ENCODE data around the gene LAPTM4A.
"Not testable (repeated sequence)": the region's sequence is repeated elsewhere in the genome, so short reads cannot be mapped to it uniquely, and the experiment has no call there.

Gene LAPTM4A

GRCh38 chr2:20048488-20049448, 2.7 kb downstream of the LAPTM4A start:
- Mint-ChIP-seq H3K9me3 (no peaks in the 10 kb centered on the region), H3K4me3 (peak overlapping the region; percentile 17), H3K4me1 (peaks cover 19% of the 10 kb centered on the region), H3K36me3 (no peaks in the 10 kb centered on the region), H3K27ac (no peak overlapping the region), H3K27me3 (no peaks in the 10 kb centered on the region)
- no peak for ATAC-seq

- not testable (repeated sequence) for H3K27me3 Mint-ChIP-seq, H3K36me3 Mint-ChIP-seq, H3K27ac Mint-ChIP-seq, H3K9me3 Mint-ChIP-seq, H3K4me3 Mint-ChIP-seq, ATAC-seq
- peaks cover 19% of the 10 kb centered on the region for H3K4me1 Mint-ChIP-seq
Measured at GRCh38 chr2:20045712-20046292, 5.6 kb downstream of the LAPTM4A start.

- H3K4me1 Mint-ChIP-seq: peaks cover 16% of the 10 kb centered on the region
- H3K27me3 Mint-ChIP-seq: no peaks in the 10 kb centered on the region
- ATAC-seq: no peak
- H3K4me3 Mint-ChIP-seq: no peak overlapping the region
- no peak overlapping the region for H3K27ac Mint-ChIP-seq
- no peaks in the 10 kb centered on the region for H3K9me3 Mint-ChIP-seq
- peaks cover 10% of the 10 kb centered on the region for H3K36me3 Mint-ChIP-seq
Measured at GRCh38 chr2:20044778-20045177, 6.7 kb downstream of the LAPTM4A start.

GRCh38 chr2:20042531-20042930, 8.9 kb downstream of the LAPTM4A start:
- no peak overlapping the region for H3K4me3 Mint-ChIP-seq
- H3K9me3 Mint-ChIP-seq: no peaks in the 10 kb centered on the region
- H3K27ac Mint-ChIP-seq: no peak overlapping the region
- no peaks in the 10 kb centered on the region for H3K27me3 Mint-ChIP-seq
- H3K4me1 Mint-ChIP-seq: peaks cover 8% of the 10 kb centered on the region
- peaks cover 21% of the 10 kb centered on the region for H3K36me3 Mint-ChIP-seq
- no peak for ATAC-seq

- H3K27me3 Mint-ChIP-seq: no peaks in the 10 kb centered on the region
- H3K9me3 Mint-ChIP-seq: no peaks in the 10 kb centered on the region
- H3K4me3 Mint-ChIP-seq: no peak overlapping the region
- peaks cover 38% of the 10 kb centered on the region for H3K36me3 Mint-ChIP-seq
- no peak for ATAC-seq
- H3K27ac Mint-ChIP-seq: no peak overlapping the region
- H3K4me1 Mint-ChIP-seq: peaks cover 23% of the 10 kb centered on the region
Measured at GRCh38 chr2:20040489-20041172, 10.8 kb downstream of the LAPTM4A start.

GRCh38 chr2:20037660-20038059, 13.8 kb downstream of the LAPTM4A start:
- no peak for ATAC-seq
- Mint-ChIP-seq H3K4me3 (no peak overlapping the region), H3K4me1 (peaks cover 23% of the 10 kb centered on the region), H3K27ac (no peak overlapping the region), H3K27me3 (no peaks in the 10 kb centered on the region), H3K9me3 (no peaks in the 10 kb centered on the region), H3K36me3 (peaks cover 67% of the 10 kb centered on the region)

- H3K9me3 Mint-ChIP-seq: no peaks in the 10 kb centered on the region
- ATAC-seq: no peak
- H3K4me1 Mint-ChIP-seq: peaks cover 23% of the 10 kb centered on the region
- peak overlapping the region; percentile 35 for H3K27ac Mint-ChIP-seq
- H3K36me3 Mint-ChIP-seq: peaks cover 82% of the 10 kb centered on the region
- no peak overlapping the region for H3K4me3 Mint-ChIP-seq
- no peaks in the 10 kb centered on the region for H3K27me3 Mint-ChIP-seq
Measured at GRCh38 chr2:20035955-20036666, 15.3 kb downstream of the LAPTM4A start.

- no peak for ATAC-seq
- H3K27me3 Mint-ChIP-seq: no peaks in the 10 kb centered on the region
- H3K9me3 Mint-ChIP-seq: peaks cover 9% of the 10 kb centered on the region
- H3K36me3 Mint-ChIP-seq: peaks cover 85% of the 10 kb centered on the region
- peaks cover 23% of the 10 kb centered on the region for H3K4me1 Mint-ChIP-seq
- no peak overlapping the region for H3K27ac Mint-ChIP-seq
- no peak overlapping the region for H3K4me3 Mint-ChIP-seq
Measured at GRCh38 chr2:20034821-20035220, 16.6 kb downstream of the LAPTM4A start.

GRCh38 chr2:20034218-20034617, 17.2 kb downstream of the LAPTM4A start:
- Mint-ChIP-seq H3K27me3 (no peaks in the 10 kb centered on the region), H3K27ac (no peak overlapping the region), H3K4me1 (peaks cover 23% of the 10 kb centered on the region), H3K4me3 (no peak overlapping the region), H3K36me3 (peaks cover 91% of the 10 kb centered on the region), H3K9me3 (peaks cover 10% of the 10 kb centered on the region)
- ATAC-seq: no peak

- ATAC-seq: no peak
- peaks cover 10% of the 10 kb centered on the region for H3K9me3 Mint-ChIP-seq
- no peak overlapping the region for H3K27ac Mint-ChIP-seq
- H3K27me3 Mint-ChIP-seq: no peaks in the 10 kb centered on the region
- peaks cover 22% of the 10 kb centered on the region for H3K4me1 Mint-ChIP-seq
- peaks cover 97% of the 10 kb centered on the region for H3K36me3 Mint-ChIP-seq
- no peak overlapping the region for H3K4me3 Mint-ChIP-seq
Measured at GRCh38 chr2:20033322-20033721, 18.1 kb downstream of the LAPTM4A start.

- Mint-ChIP-seq H3K36me3 (peaks cover 82% of the 10 kb centered on the region), H3K4me3 (no peak overlapping the region), H3K4me1 (no peaks in the 10 kb centered on the region), H3K27me3 (no peaks in the 10 kb centered on the region), H3K9me3 (peaks cover 13% of the 10 kb centered on the region), H3K27ac (no peak overlapping the region)
- ATAC-seq: no peak
Measured at GRCh38 chr2:20030224-20030623, 21.2 kb downstream of the LAPTM4A start.

GRCh38 chr2:20027705-20028434, 23.6 kb downstream of the LAPTM4A start:
- H3K4me3 Mint-ChIP-seq: no peak overlapping the region
- H3K36me3 Mint-ChIP-seq: peaks cover 68% of the 10 kb centered on the region
- H3K27me3 Mint-ChIP-seq: no peaks in the 10 kb centered on the region
- peaks cover 16% of the 10 kb centered on the region for H3K9me3 Mint-ChIP-seq
- H3K4me1 Mint-ChIP-seq: peaks cover 7% of the 10 kb centered on the region
- no peak overlapping the region for H3K27ac Mint-ChIP-seq
- ATAC-seq: no peak

GRCh38 chr2:20027260-20027677, 24.2 kb downstream of the LAPTM4A start:
- no peaks in the 10 kb centered on the region for H3K27me3 Mint-ChIP-seq
- H3K27ac Mint-ChIP-seq: no peak overlapping the region
- H3K4me1 Mint-ChIP-seq: peaks cover 7% of the 10 kb centered on the region
- peaks cover 66% of the 10 kb centered on the region for H3K36me3 Mint-ChIP-seq
- H3K4me3 Mint-ChIP-seq: no peak overlapping the region
- no peak for ATAC-seq
- H3K9me3 Mint-ChIP-seq: peaks cover 18% of the 10 kb centered on the region

GRCh38 chr2:20025065-20025786, 26.2 kb downstream of the LAPTM4A start:
- no peaks in the 10 kb centered on the region for H3K27me3 Mint-ChIP-seq
- ATAC-seq: no peak
- no peak overlapping the region for H3K4me3 Mint-ChIP-seq
- peaks cover 55% of the 10 kb centered on the region for H3K36me3 Mint-ChIP-seq
- peaks cover 7% of the 10 kb centered on the region for H3K4me1 Mint-ChIP-seq
- H3K27ac Mint-ChIP-seq: no peak overlapping the region
- peaks cover 25% of the 10 kb centered on the region for H3K9me3 Mint-ChIP-seq

Measured in stimulated activated memory B cell treated with anti-CD40 and anti-IgM and Interleukin-4, amounts not matched to agents 10 μg/mL and 1 μg/mL and 100 μg/mL, for 72 hours (primary cell).